Sciatic nerve (tissue), 2 donors: ENCODE measurements around the gene ECT2L. TPM values are rescaled to one million over a fixed set of nuclear protein-coding genes. Genes with fewer than 3 reads are reported as not detected.
"Not testable (repeated sequence)": the region's sequence is repeated elsewhere in the genome, so short reads cannot be mapped to it uniquely, and the experiment has no call there.

ENCODE experiments used
- ATAC-seq: fragments of 200-7000 bp; cut with Tn5 transposase; one replicate; pipeline ENCODE4 v1.9.1; 2020; ENCODE audit warnings: mild to moderate bottlenecking, moderate library complexity
- DNase-seq: peaks from one replicate; pipeline ENCODE4 v3.0.0-alpha.2; 2020; ENCODE audit warnings: low spot score
- intact Hi-C: fragments of 100-400 bp; cut with DNase I; formaldehyde crosslinking; loops from one replicate; pipeline ENCODE4 v1.14.2; 2022
- total RNA-seq: library from RNA; stranded (reverse); fragmentation: NEBNext Ultra II Directional; extraction: Animal tissue kit (Norgen Biotek cat#: 25700); gene quantifications from one replicate; pipeline ENCODE4 v1.2.1, GENCODE V29; 2021
- donor health status: DM: no; HTN: no; CAD: no.
- donor health status: DM: no; HTN: no; CAD: no.

Gene ECT2L
- total RNA-seq, 1 donor from 2014 or later = 0.49 TPM

- ATAC-seq (no peak), DNase-seq (no peak)
- intact Hi-C loops = no loop called here
Observed at GRCh38 chr6:138909511-138909910, 113.6 kb downstream of the ECT2L start.

- intact Hi-C loops = loop anchor here (10.0 kb wide), 1 partner anchor 1015 kb away; no protein-coding TSS in a partner anchor
- DNase-seq (no peak), ATAC-seq (no peak)
Observed at GRCh38 chr6:138909975-138910374, 114.1 kb downstream of the ECT2L start.

- DNase-seq (no peak), ATAC-seq (no peak)
- intact Hi-C loops = loop anchor here (10.0 kb wide), 1 partner anchor 1018 kb away; no protein-coding TSS in a partner anchor
Observed at GRCh38 chr6:138912308-138912707, 116.4 kb downstream of the ECT2L start.

GRCh38 chr6:138914701-138915100 is 118.8 kb downstream of the ECT2L start:
- no peak for DNase-seq
- ATAC-seq = no peak
- intact Hi-C loops = loop anchor here (10.0 kb wide), 1 partner anchor 1020 kb away; no protein-coding TSS in a partner anchor

GRCh38 chr6:138920906-138921305 is 125.0 kb downstream of the ECT2L start:
- intact Hi-C loops = no loop called here
- no peak for ATAC-seq
- DNase-seq = no peak

- no peak for DNase-seq
- intact Hi-C loops = no loop called here
- no peak for ATAC-seq
Observed at GRCh38 chr6:138923561-138923960, 127.7 kb downstream of the ECT2L start.

GRCh38 chr6:138925806-138926205 is 129.9 kb downstream of the ECT2L start:
- no peak for ATAC-seq
- DNase-seq = no peak
- intact Hi-C loops = no loop called here

GRCh38 chr6:138926579-138926978 is 130.7 kb downstream of the ECT2L start:
- ATAC-seq (no peak), DNase-seq (no peak)
- intact Hi-C loops = no loop called here

GRCh38 chr6:138931660-138932059 is 135.8 kb downstream of the ECT2L start:
- DNase-seq (no peak), ATAC-seq (no peak)
- intact Hi-C loops = no loop called here

- DNase-seq, intact Hi-C loops, ATAC-seq: not testable (repeated sequence)
Observed at GRCh38 chr6:138936873-138937272, 141.0 kb downstream of the ECT2L start.

- DNase-seq = no peak
- intact Hi-C loops = no loop called here
- ATAC-seq = no peak
Observed at GRCh38 chr6:138943089-138943625, 147.3 kb downstream of the ECT2L start.

GRCh38 chr6:138944412-138944811 is 148.5 kb downstream of the ECT2L start:
- ATAC-seq (no peak), DNase-seq (no peak)
- intact Hi-C loops = no loop called here

- no peak for ATAC-seq
- no peak for DNase-seq
- intact Hi-C loops = no loop called here
Observed at GRCh38 chr6:138945354-138945753, 149.5 kb downstream of the ECT2L start.

GRCh38 chr6:138948004-138948403 is 152.1 kb downstream of the ECT2L start:
- no peak for ATAC-seq
- DNase-seq = no peak
- intact Hi-C loops = no loop called here

- ATAC-seq = no peak
- intact Hi-C loops = no loop called here
Observed at GRCh38 chr6:138948546-138949179, 152.8 kb downstream of the ECT2L start.

GRCh38 chr6:138953451-138953850 is 157.6 kb downstream of the ECT2L start:
- intact Hi-C loops = no loop called here
- no peak for ATAC-seq
- no peak for DNase-seq

More at GRCh38 chr6:138948546-138949179, 152.8 kb downstream of the ECT2L start:
- DNase-seq = no peak

Other genes with a start within 250 kb of the ECT2L start
- gene CCDC28A, start 22.3 kb upstream of the ECT2L start, total RNA-seq = 16.8 TPM
- gene REPS1, start 192.2 kb downstream of the ECT2L start, total RNA-seq = 46.7 TPM
- gene ABRACL, start 232.7 kb downstream of the ECT2L start, total RNA-seq = 8.5 TPM